Calu3 (cell line): Measurements from ENCODE around the gene MAD1L1. TPM values are rescaled to one million over a fixed set of nuclear protein-coding genes. Genes with fewer than 3 reads are reported as not detected.

Experiments used
- BruUV-seq: library from RNA; stranded (reverse); fragments of 400-500 nt; replicated peaks from 2 replicates; lab custom pipeline; 2021; lab: Mats Ljungman, UMichigan
- CTCF ChIA-PET: fragments of 300-600 bp; sonication (Branson Sonifier 250); formaldehyde crosslinking; loops from one replicate; lab custom pipeline; 2022; ENCODE audit warnings: antibody characterized with exemption; lab: Charles Lee
- DNase-seq: peaks from one replicate; pipeline ENCODE4 v3.0.0; 2022
- H3K27ac Mint-ChIP-seq: one replicate; pipeline ENCODE4 v1.8.0; 2022; ENCODE audit warnings: mixed read lengths; ENCODE audit not compliant: unreplicated experiment
- H3K27me3 Mint-ChIP-seq: one replicate; pipeline ENCODE4 v1.8.0; 2022; ENCODE audit warnings: mixed read lengths; ENCODE audit not compliant: unreplicated experiment
- H3K36me3 Mint-ChIP-seq: one replicate; pipeline ENCODE4 v1.8.0; 2022; ENCODE audit warnings: mild to moderate bottlenecking, moderate library complexity, mixed read lengths; ENCODE audit not compliant: insufficient read depth, unreplicated experiment
- H3K4me1 Mint-ChIP-seq: one replicate; pipeline ENCODE4 v1.8.0; 2022; ENCODE audit warnings: mild to moderate bottlenecking, low read depth, mixed read lengths; ENCODE audit not compliant: unreplicated experiment
- H3K4me3 Mint-ChIP-seq: one replicate; pipeline ENCODE4 v1.8.0; 2022; ENCODE audit warnings: mild to moderate bottlenecking, low read depth, moderate library complexity, mixed read lengths; ENCODE audit not compliant: unreplicated experiment
- H3K9me3 Mint-ChIP-seq: one replicate; pipeline ENCODE4 v1.8.0; 2022; ENCODE audit warnings: low read depth, mixed read lengths; ENCODE audit not compliant: unreplicated experiment
- intact Hi-C: fragments of 100-400 bp; cut with micrococcal nuclease; formaldehyde crosslinking; loops from one replicate; pipeline ENCODE4 v1.10.0; 2022; ENCODE audit not compliant: unreplicated experiment
- total RNA-seq: library from RNA; stranded (reverse); gene quantifications from 2 replicates; pipeline ENCODE4 v1.2.3, GENCODE V29; 2022
- TF ChIP-seq, protein P1 (sequence below): fragments of 200-600 bp; IDR thresholded peaks from one replicate; pipeline ENCODE4 v1.8.0; 2022; ENCODE audit warnings: antibody characterized with exemption; ENCODE audit not compliant: unreplicated experiment

The MAD1L1 gene
- total RNA-seq, 1 experiment from 2014 or later, result 86.0 TPM

DNA sequence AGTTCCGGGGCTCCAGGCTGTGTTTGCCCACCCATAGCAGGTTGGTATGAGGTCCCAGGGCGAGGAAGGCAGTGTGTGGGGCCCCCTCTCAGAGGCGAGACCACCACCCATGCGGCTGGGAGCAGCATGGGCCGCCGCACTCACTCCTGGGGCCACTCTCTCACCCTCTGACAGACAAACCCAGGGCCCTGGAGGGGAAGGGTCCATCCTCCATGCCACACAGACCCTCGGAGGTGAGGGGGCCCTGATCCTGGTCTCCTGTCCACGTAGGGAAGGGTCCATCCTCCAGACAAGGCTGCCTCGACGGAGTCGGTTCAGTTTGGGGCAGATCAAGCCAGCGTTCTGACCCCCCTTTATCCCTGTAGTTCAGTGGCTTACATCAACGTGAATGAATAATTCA is 331.9 kb downstream of the MAD1L1 start:
- no TSS peak for BruUV-seq
- Mint-ChIP-seq H3K4me1 (no peaks in the 10 kb centered on the region), H3K27ac (no peak overlapping the region), H3K9me3 (no peaks in the 10 kb centered on the region), H3K4me3 (no peak overlapping the region), H3K36me3 (no peaks in the 10 kb centered on the region), H3K27me3 (no peaks in the 10 kb centered on the region)
- CTCF ChIA-PET, result no interaction called here
- TF ChIP-seq, protein P1, sequence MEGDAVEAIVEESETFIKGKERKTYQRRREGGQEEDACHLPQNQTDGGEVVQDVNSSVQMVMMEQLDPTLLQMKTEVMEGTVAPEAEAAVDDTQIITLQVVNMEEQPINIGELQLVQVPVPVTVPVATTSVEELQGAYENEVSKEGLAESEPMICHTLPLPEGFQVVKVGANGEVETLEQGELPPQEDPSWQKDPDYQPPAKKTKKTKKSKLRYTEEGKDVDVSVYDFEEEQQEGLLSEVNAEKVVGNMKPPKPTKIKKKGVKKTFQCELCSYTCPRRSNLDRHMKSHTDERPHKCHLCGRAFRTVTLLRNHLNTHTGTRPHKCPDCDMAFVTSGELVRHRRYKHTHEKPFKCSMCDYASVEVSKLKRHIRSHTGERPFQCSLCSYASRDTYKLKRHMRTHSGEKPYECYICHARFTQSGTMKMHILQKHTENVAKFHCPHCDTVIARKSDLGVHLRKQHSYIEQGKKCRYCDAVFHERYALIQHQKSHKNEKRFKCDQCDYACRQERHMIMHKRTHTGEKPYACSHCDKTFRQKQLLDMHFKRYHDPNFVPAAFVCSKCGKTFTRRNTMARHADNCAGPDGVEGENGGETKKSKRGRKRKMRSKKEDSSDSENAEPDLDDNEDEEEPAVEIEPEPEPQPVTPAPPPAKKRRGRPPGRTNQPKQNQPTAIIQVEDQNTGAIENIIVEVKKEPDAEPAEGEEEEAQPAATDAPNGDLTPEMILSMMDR, result no peak
- no peak for DNase-seq
- intact Hi-C loops, result no loop called here

DNA sequence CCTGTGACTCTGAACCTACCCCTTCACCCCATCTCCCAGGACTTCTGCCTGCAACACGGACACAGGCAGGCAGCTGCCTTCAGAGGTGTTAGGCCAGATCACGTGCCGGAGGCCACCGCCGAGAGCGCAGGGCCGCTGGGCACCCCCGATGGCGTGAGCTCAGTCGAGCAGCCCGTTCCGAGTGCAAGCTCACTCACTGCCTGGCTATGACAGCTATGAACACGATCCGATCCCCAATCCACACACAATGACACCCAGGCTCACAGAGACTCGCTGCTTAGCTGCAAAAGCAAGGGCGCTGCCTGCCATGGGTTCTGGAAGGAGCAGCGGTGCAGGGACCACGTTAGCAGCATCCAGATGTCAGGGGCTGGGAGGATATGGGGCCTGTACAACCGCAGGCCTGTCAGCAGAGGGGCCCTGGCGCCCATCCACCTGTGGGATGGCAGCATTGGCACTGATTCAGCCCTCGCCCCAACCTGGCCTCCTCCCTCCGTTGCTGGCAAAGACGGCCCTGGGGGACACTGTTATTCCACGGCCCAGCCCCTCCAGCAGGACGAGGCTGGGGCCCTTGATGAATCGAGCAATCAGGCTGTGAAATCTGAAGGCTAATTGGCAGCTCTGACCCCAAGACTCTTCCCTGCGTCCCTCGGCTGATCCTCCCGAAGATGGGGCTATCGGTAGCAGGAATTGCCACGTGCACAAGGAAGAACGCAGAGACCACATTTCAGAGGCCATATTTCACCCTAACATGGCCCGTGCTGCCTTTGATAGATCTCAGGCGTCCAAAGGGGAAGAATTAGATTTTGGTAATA is 332.6 kb downstream of the MAD1L1 start:
- no peak for DNase-seq
- no TSS peak for BruUV-seq
- no peak overlapping the region for H3K4me3 Mint-ChIP-seq
- H3K27me3 Mint-ChIP-seq, result no peaks in the 10 kb centered on the region
- CTCF ChIA-PET, result no interaction called here
- TF ChIP-seq, protein P1, result no peak
- intact Hi-C loops, result no loop called here
- H3K27ac Mint-ChIP-seq, result no peak overlapping the region
- no peaks in the 10 kb centered on the region for H3K36me3 Mint-ChIP-seq
- no peaks in the 10 kb centered on the region for H3K9me3 Mint-ChIP-seq
- H3K4me1 Mint-ChIP-seq, result no peaks in the 10 kb centered on the region

DNA sequence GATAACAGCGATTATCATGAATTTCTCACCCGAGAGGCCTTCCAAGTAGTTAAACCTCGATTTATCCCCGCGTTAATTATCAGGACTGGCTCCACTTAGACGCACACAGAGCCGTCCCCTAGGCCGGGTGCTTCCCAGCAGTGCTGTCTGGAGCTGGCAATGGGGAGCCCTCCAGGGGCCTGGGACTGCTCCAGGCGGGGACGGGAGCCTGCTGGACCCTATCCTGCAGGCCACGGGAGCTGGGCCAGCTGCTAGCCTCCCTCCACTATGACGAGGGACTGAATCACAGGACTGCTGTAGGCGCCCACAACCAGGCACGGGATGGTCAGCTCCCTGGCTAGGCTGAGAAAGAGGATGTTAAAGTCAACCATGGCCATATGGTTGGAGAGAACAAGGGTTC is 333.5 kb downstream of the MAD1L1 start:
- H3K4me1 Mint-ChIP-seq, result no peaks in the 10 kb centered on the region
- CTCF ChIA-PET, result no interaction called here
- no peaks in the 10 kb centered on the region for H3K27me3 Mint-ChIP-seq
- H3K36me3 Mint-ChIP-seq, result no peaks in the 10 kb centered on the region
- H3K9me3 Mint-ChIP-seq, result no peaks in the 10 kb centered on the region
- no peak for DNase-seq
- BruUV-seq, result no TSS peak
- no peak overlapping the region for H3K27ac Mint-ChIP-seq
- intact Hi-C loops, result no loop called here
- TF ChIP-seq, protein P1, result no peak
- H3K4me3 Mint-ChIP-seq, result no peak overlapping the region

DNA sequence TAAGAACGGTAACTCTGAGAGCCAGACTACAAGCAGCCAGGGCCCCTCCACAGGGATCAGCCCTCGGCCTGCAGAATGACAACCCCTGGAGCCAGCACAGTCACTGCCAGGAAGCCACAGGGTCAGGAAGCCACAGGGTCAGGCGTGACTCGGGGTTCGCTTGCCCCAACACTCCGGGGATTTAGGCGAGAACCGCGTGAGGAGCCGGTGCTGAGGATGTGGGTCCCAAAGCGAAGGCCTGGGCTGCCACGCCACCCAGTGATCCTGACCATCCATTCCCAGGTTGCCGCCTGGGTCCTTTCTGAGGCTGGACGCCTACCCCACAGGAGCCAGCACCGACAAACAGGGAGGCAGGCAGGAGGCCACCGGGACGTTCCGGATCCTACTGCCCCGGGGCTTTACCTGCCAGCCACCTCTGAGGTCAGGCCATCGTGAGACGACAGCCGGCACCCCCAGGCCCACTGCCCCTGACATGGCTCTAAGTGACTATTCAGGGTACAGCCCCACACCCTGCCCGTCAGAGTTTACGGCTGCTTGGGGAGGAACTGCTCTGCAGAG is 334.0 kb downstream of the MAD1L1 start:
- H3K4me3 Mint-ChIP-seq, result no peak overlapping the region
- DNase-seq, result no peak
- no peaks in the 10 kb centered on the region for H3K4me1 Mint-ChIP-seq
- H3K9me3 Mint-ChIP-seq, result no peaks in the 10 kb centered on the region
- H3K27ac Mint-ChIP-seq, result no peak overlapping the region
- intact Hi-C loops, result no loop called here
- TF ChIP-seq, protein P1, result no peak
- no peaks in the 10 kb centered on the region for H3K27me3 Mint-ChIP-seq
- H3K36me3 Mint-ChIP-seq, result no peaks in the 10 kb centered on the region
- BruUV-seq, result no TSS peak
- CTCF ChIA-PET, result no interaction called here
